Prostate gland (tissue), 2 donors: ENCODE data around the gene MEX3D. TPM values are rescaled to one million over a fixed set of nuclear protein-coding genes. Genes with fewer than 3 reads are reported as not detected.

Source experiments
- DNase-seq: peaks from one replicate; pipeline ENCODE4 v3.0.0-alpha.2; 2019; ENCODE audit warnings: low spot score
- H3K27ac ChIP-seq, 2 donors: fragments of 200-600 bp; sonication (generic); 2 replicates each; pipeline ENCODE4 v1.5.1; 2017 to 2019
- H3K27me3 ChIP-seq: fragments of 200-600 bp; sonication (generic); replicated peaks from 2 replicates; pipeline ENCODE4 v1.5.1; 2019; ENCODE audit not compliant: insufficient read depth
- H3K36me3 ChIP-seq, 2 donors: fragments of 200-600 bp; sonication (generic); 1 replicate in 1 of 2; 2 replicates in 1 of 2; pipeline versions ENCODE4 v1.5.1 to v1.8.1; 2017 to 2019
- H3K4me1 ChIP-seq: fragments of 200-600 bp; sonication (generic); replicated peaks from 2 replicates; pipeline ENCODE4 v1.5.1; 2019
- H3K4me3 ChIP-seq, 2 donors: fragments of 200-600 bp; sonication (generic); 2 replicates each; pipeline ENCODE4 v1.5.1; 2017 to 2019
- H3K9me3 ChIP-seq: fragments of 200-600 bp; sonication (generic); 2 replicates; pipeline ENCODE4 v1.5.1; 2017
- CTCF ChIP-seq, 4 experiments: fragments of 200-600 bp in 2 of 4; fragments of 450-650 bp in 2 of 4; sonication (generic) in 2 of 4; IDR thresholded peaks; 1 replicate in 3 of 4; 2 replicates in 1 of 4; pipeline ENCODE4 v1.5.1; 2016 to 2019; ENCODE audit warnings: antibody characterized with exemption in 4 of 4, mild to moderate bottlenecking in 2 of 4, moderate library complexity in 2 of 4
- POLR2A ChIP-seq: fragments of 450-650 bp; IDR thresholded peaks from one replicate; pipeline ENCODE4 v1.6.1; 2016; ENCODE audit warnings: antibody characterized with exemption, mild to moderate bottlenecking
- POLR2AphosphoS5 ChIP-seq: sonication (generic); formaldehyde crosslinking; IDR thresholded peaks from one replicate; pipeline ENCODE4 v1.6.1; 2017; ENCODE audit warnings: antibody characterized with exemption
- WGBS: methylation state at CpG from one replicate; pipeline ENCODE4 v1.1.5; 2018; 5-methylcytosine and 5-hydroxymethylcytosine counted together
- intact Hi-C: fragments of 100-400 bp; cut with DNase I; formaldehyde crosslinking; loops from one replicate; pipeline ENCODE4 v1.14.2; 2022
- small RNA-seq, 2 donors: library from RNA; depleted of rRNA; stranded (forward); fragments of <200 nt; gene quantifications; one replicate each; pipeline ENCODE3, GENCODE V24; 2016
- total RNA-seq, 2 donors: library from RNA; depleted of rRNA; stranded (reverse); fragments of >200 nt; gene quantifications; one replicate each; pipeline ENCODE4 v1.1.0, GENCODE V29; 2016

MEX3D gene
- total RNA-seq, 2 donors from 2014 or later: 60.6 to 87.0 TPM

- Histone ChIP-seq H3K36me3 (no peaks in the 10 kb centered on the region), H3K27me3 (peaks cover 14% of the 10 kb centered on the region), H3K4me1 (no peaks in the 10 kb centered on the region), H3K9me3 (no peaks in the 10 kb centered on the region), H3K27ac (no peak overlapping the region), H3K4me3 (no peak overlapping the region)
- WGBS: 89% methylated on average over 45 of the region's 45 CpGs
- TF ChIP-seq CTCF (IDR thresholded peaks at IDR 0.05) (no peak), POLR2AphosphoS5 (no peak), POLR2A (no peak)
- intact Hi-C loops: no loop called here
- DNase-seq: no peak
Observed at GRCh38 chr19:1505991-1506881, 61.9 kb downstream of the MEX3D start.

GRCh38 chr19:1505012-1505411 is 63.1 kb downstream of the MEX3D start:
- TF ChIP-seq CTCF (IDR thresholded peaks at IDR 0.05): no peak
- no peak for TF ChIP-seq POLR2A
- TF ChIP-seq POLR2AphosphoS5: no peak
- 61% methylated on average over 8 of the region's 8 CpGs for WGBS
- no peaks in the 10 kb centered on the region for H3K4me1 ChIP-seq
- H3K36me3 ChIP-seq: no peaks in the 10 kb centered on the region
- no peak overlapping the region for H3K4me3 ChIP-seq
- no peak overlapping the region for H3K27ac ChIP-seq
- DNase-seq: no peak
- intact Hi-C loops: no loop called here
- H3K27me3 ChIP-seq: peaks cover 14% of the 10 kb centered on the region
- H3K9me3 ChIP-seq: no peaks in the 10 kb centered on the region

Small RNA genes within 50 kb of the gene (small RNA-seq; reads per million reads assigned to genes)
- 0 reads per million in 2 donors for gene AC005943.2
- 0 reads per million in 2 donors for gene RN7SL477P
- 0 reads per million in 2 donors for gene RNU6-1223P

Other genes with a start within 250 kb of the MEX3D start
- 100 to 1,000 TPM; 147 to 202 TPM for gene NDUFS7, start 184.4 kb downstream of the MEX3D start, total RNA-seq
- gene GAMT, start 166.8 kb downstream of the MEX3D start, total RNA-seq: 100 to 1,000 TPM; 100 to 183 TPM
- gene DAZAP1, start 160.7 kb downstream of the MEX3D start, total RNA-seq: 10 to 100 TPM; 58.6 to 74.1 TPM
- gene RPS15, start 129.9 kb downstream of the MEX3D start, total RNA-seq: 1,000 to 10,000 TPM; 3,102 to 5,853 TPM
- 1 to 10 TPM in 1 of 2 donors, under 1 TPM in 1; 0.05 to 2.2 TPM for gene APC2, start 118.2 kb downstream of the MEX3D start, total RNA-seq
- gene C19orf25, start 89.1 kb downstream of the MEX3D start, total RNA-seq: 10 to 100 TPM; 54.0 to 93.0 TPM
- 10 to 100 TPM in 1 of 2 donors, 1 to 10 TPM in 1; 8.1 to 22.9 TPM for gene PCSK4, start 78.0 kb downstream of the MEX3D start, total RNA-seq
- 100 to 1,000 TPM in 1 of 2 donors, 10 to 100 TPM in 1; 61.9 to 349 TPM for gene REEP6, start 77.1 kb downstream of the MEX3D start, total RNA-seq
- gene ADAMTSL5, start 55.3 kb downstream of the MEX3D start, total RNA-seq: 10 to 100 TPM in 1 of 2 donors, under 1 TPM in 1; 0.82 to 14.5 TPM
- gene PLK5, start 44.2 kb downstream of the MEX3D start, total RNA-seq: 10 to 100 TPM in 1 of 2 donors, not detected in 1; 28.8 TPM
- gene MBD3, start 24.5 kb upstream of the MEX3D start, total RNA-seq: 100 to 1,000 TPM; 100 to 166 TPM
- gene UQCR11, start 37.1 kb upstream of the MEX3D start, total RNA-seq: 100 to 1,000 TPM in 1 of 2 donors, 10 to 100 TPM in 1; 87.1 to 108 TPM
- 100 to 1,000 TPM in 1 of 2 donors, 10 to 100 TPM in 1; 91.5 to 332 TPM for gene TCF3, start 84.3 kb upstream of the MEX3D start, total RNA-seq
- gene ONECUT3, start 185.2 kb upstream of the MEX3D start, total RNA-seq: not detected
- gene ATP8B3, start 244.0 kb upstream of the MEX3D start, total RNA-seq: 1 to 10 TPM in 1 of 2 donors, under 1 TPM in 1; 0.18 to 4.7 TPM